Pancreas (tissue), 10 donors: ENCODE results near the gene NLRP13. TPM values are rescaled to one million over a fixed set of nuclear protein-coding genes. Genes with fewer than 3 reads are reported as not detected.
"Not testable (repeated sequence)": the region's sequence is repeated elsewhere in the genome, so short reads cannot be mapped to it uniquely, and the experiment has no call there.

ENCODE experiments used
- ATAC-seq, 4 donors: fragments of 200-7000 bp; cut with Tn5 transposase; one replicate each; pipeline versions ENCODE4 v1.8.0 to v1.9.1; 2020; ENCODE audit warnings: mild to moderate bottlenecking in 4 of 4, moderate library complexity in 4 of 4
- DNase-seq, 6 donors: peaks; one replicate each; pipeline ENCODE4 v3.0.0-alpha.2; 2020
- FAIRE-seq: peaks from 2 replicates; lab custom pipeline; 2012; peaks lifted over from hg19 to GRCh38; lab: Jason Lieb, UNC
- H3K27ac ChIP-seq, 4 donors: fragments of 200-600 bp; sonication (generic); 1 replicate in 3 of 4; 2 replicates in 1 of 4; pipeline versions ENCODE4 v1.5.0 to v1.8.0; 2020
- H3K27me3 ChIP-seq, 4 donors: fragments of 200-600 bp; one replicate each; pipeline ENCODE4 v1.8.0; 2021
- H3K36me3 ChIP-seq, 3 donors: fragments of 200-600 bp; sonication (generic) in 1 of 3; one replicate each; pipeline versions ENCODE4 v1.5.0 to v1.8.0; 2020 to 2021
- H3K4me1 ChIP-seq, 3 donors: fragments of 200-600 bp; one replicate each; pipeline ENCODE4 v1.8.0; 2021
- H3K4me3 ChIP-seq, 4 donors: fragments of 200-600 bp; sonication (generic) in 2 of 4; one replicate each; pipeline versions ENCODE4 v1.5.0 to v1.8.0; 2020 to 2021
- H3K9me3 ChIP-seq, 4 donors: fragments of 200-600 bp; one replicate each; pipeline ENCODE4 v1.8.0; 2021
- CTCF ChIP-seq, 4 donors: fragments of 200-600 bp; sonication (generic) in 3 of 4; IDR thresholded peaks; one replicate each; pipeline versions ENCODE4 v1.5.0 to v1.8.0; 2021; ENCODE audit warnings: antibody characterized with exemption in 4 of 4
- WGBS, 2 donors: extraction: QIAGEN DNeasy Blood & Tissue Kit; methylation state at CpG; one replicate each; pipeline ENCODE4 v1.1.7; 2013; 5-methylcytosine and 5-hydroxymethylcytosine counted together
- intact Hi-C, 3 donors: fragments of 100-400 bp; cut with DNase I; formaldehyde crosslinking; loops; one replicate each; pipeline versions ENCODE4 v1.11.1 to v1.14.2; 2022
- polyA plus RNA-seq, 2 donors: library from polyadenylated mRNA; stranded (reverse); fragments of 200-250 nt; gene quantifications; one replicate each; pipeline ENCODE4 v1.2.3, GENCODE V29; 2013
- total RNA-seq, 6 donors: library from RNA; stranded (reverse); fragmentation: NEBNext Ultra II Directional in 4 of 6; extraction: Animal tissue kit (Norgen Biotek cat#: 25700) in 4 of 6; gene quantifications; one replicate each; pipeline versions ENCODE4 v1.2.1 to v1.2.4, GENCODE V29; 2021 to 2023
- donor health status: healthy with polysubstance abuse.
- donor health status: DM: no; HTN: no; CAD: no; lungs with moderate emphysema.
- donor health status: DM: no; HTN: no; CAD: no.
- donor health status: control.
- donor health status: control.
- donor health status: Bipolar disorder and iron deficiency.
- donor health status: DM: yes; HTN: yes; CAD: no.
- donor health status: DM: no; HTN: no; CAD: no.
- donor health status: DM: no; HTN: no; CAD: no.
- donor health status: DM: yes; HTN: yes; CAD: no.

Gene NLRP13
- total and polyA plus RNA-seq, 8 donors = 0.02 TPM; not detected in 7

GRCh38 chr19:55959996-55960675 is 28.0 kb upstream of the NLRP13 start:
- H3K36me3 ChIP-seq = no peaks in the 10 kb centered on the region
- H3K9me3 ChIP-seq = no peaks in the 10 kb centered on the region
- no peaks in the 10 kb centered on the region for H3K27me3 ChIP-seq
- H3K4me3 ChIP-seq = no peak overlapping the region
- 66 to 69% methylated on average over 6 of the region's 6 CpGs for WGBS, 2 donors
- no peaks in the 10 kb centered on the region for H3K4me1 ChIP-seq
- TF ChIP-seq CTCF (IDR thresholded peaks at IDR 0.05) = no peak
- DNase-seq = no peak
- no peak overlapping the region for H3K27ac ChIP-seq
- intact Hi-C loops = no loop called here
- FAIRE-seq = no peak
- no peak for ATAC-seq

- Histone ChIP-seq H3K36me3 (no peaks in the 10 kb centered on the region), H3K4me1 (no peaks in the 10 kb centered on the region), H3K27ac (no peak overlapping the region), H3K4me3 (no peak overlapping the region), H3K27me3 (no peaks in the 10 kb centered on the region), H3K9me3 (no peaks in the 10 kb centered on the region)
- DNase-seq = no peak
- intact Hi-C loops = no loop called here
- no peak for TF ChIP-seq CTCF (IDR thresholded peaks at IDR 0.05)
- ATAC-seq = no peak
- FAIRE-seq = no peak
- 43 to 51% methylated on average over 4 of the region's 4 CpGs for WGBS, 2 donors
Measured at GRCh38 chr19:55958356-55958755, 26.2 kb upstream of the NLRP13 start.

GRCh38 chr19:55956431-55956830 is 24.3 kb upstream of the NLRP13 start:
- 70 to 78% methylated on average over 7 of the region's 7 CpGs for WGBS, 2 donors

GRCh38 chr19:55950566-55950965 is 18.4 kb upstream of the NLRP13 start:
- FAIRE-seq, H3K27ac ChIP-seq, intact Hi-C loops, H3K9me3 ChIP-seq, H3K27me3 ChIP-seq, H3K36me3 ChIP-seq, DNase-seq, H3K4me3 ChIP-seq, ATAC-seq, H3K4me1 ChIP-seq: not testable (repeated sequence)
- 76 to 84% methylated on average over 19 of the region's 19 CpGs for WGBS, 2 donors

More at GRCh38 chr19:55956431-55956830, 24.3 kb upstream of the NLRP13 start:
- FAIRE-seq (no peak), ATAC-seq (no peak), DNase-seq (no peak)
- Histone ChIP-seq H3K27me3 (no peaks in the 10 kb centered on the region), H3K4me1 (no peaks in the 10 kb centered on the region), H3K36me3 (no peaks in the 10 kb centered on the region), H3K4me3 (no peak overlapping the region), H3K9me3 (no peaks in the 10 kb centered on the region), H3K27ac (no peak overlapping the region)
- TF ChIP-seq CTCF (IDR thresholded peaks at IDR 0.05) = no peak
- intact Hi-C loops = no loop called here

GRCh38 chr19:55947532-55947931 is 15.4 kb upstream of the NLRP13 start, which contains the start of gene NLRP8:
TSS of gene NLRP8 (plus strand) at chr19:55947832.
- Histone ChIP-seq H3K9me3 (no peaks in the 10 kb centered on the region), H3K27me3 (no peaks in the 10 kb centered on the region), H3K27ac (no peak within 1 kb of the TSS), H3K4me3 (no peak within 1 kb of the TSS), H3K4me1 (no peaks in the 10 kb centered on the region), H3K36me3 (no peaks in the 10 kb centered on the region)
- ATAC-seq = no peak
- TF ChIP-seq CTCF (IDR thresholded peaks at IDR 0.05) = no peak
- intact Hi-C loops = no loop called here
- DNase-seq = no peak
- WGBS, 2 donors = 50 to 71% methylated on average over 8 of the region's 8 CpGs
- FAIRE-seq = no peak
